Mucosa of descending colon (tissue), 3 donors: ENCODE data around the gene CPNE7. TPM values are rescaled to one million over a fixed set of nuclear protein-coding genes. Genes with fewer than 3 reads are reported as not detected.
A peak's percentile ranks its signal among the peaks of the same experiment; 100 is the strongest.
"Not testable (repeated sequence)": the region's sequence is repeated elsewhere in the genome, so short reads cannot be mapped to it uniquely, and the experiment has no call there.

Source experiments
- ATAC-seq: fragments of 200-7000 bp; cut with Tn5 transposase; one replicate; pipeline ENCODE4 v1.9.1; 2020; ENCODE audit warnings: mild to moderate bottlenecking, moderate library complexity
- DNase-seq, 3 donors: peaks; one replicate each; pipeline ENCODE4 v3.0.0-alpha.2; 2020
- H3K36me3 ChIP-seq: fragments of 200-600 bp; one replicate; pipeline ENCODE4 v1.8.0; 2021; ENCODE audit warnings: low read depth, mild to moderate bottlenecking
- H3K4me1 ChIP-seq: fragments of 200-600 bp; one replicate; pipeline ENCODE4 v1.8.0; 2021; ENCODE audit warnings: low read depth, mild to moderate bottlenecking
- H3K4me3 ChIP-seq: fragments of 200-600 bp; one replicate; pipeline ENCODE4 v1.8.0; 2021; ENCODE audit warnings: mild to moderate bottlenecking
- H3K9me3 ChIP-seq: fragments of 200-600 bp; one replicate; pipeline ENCODE4 v1.8.0; 2021; ENCODE audit warnings: mild to moderate bottlenecking
- CTCF ChIP-seq: fragments of 200-600 bp; IDR thresholded peaks from one replicate; pipeline ENCODE4 v1.8.0; 2022; ENCODE audit warnings: antibody characterized with exemption, mild to moderate bottlenecking
- intact Hi-C, 2 donors: fragments of 100-400 bp; cut with DNase I in 1 of 2; cut with micrococcal nuclease in 1 of 2; formaldehyde crosslinking; loops; one replicate each; pipeline versions ENCODE4 v1.11.0 to v1.11.1; 2022; cut with DNase I, micrococcal nuclease
- total RNA-seq, 3 donors: library from RNA; stranded (reverse); fragmentation: NEBNext Ultra II Directional in 2 of 3; extraction: Animal tissue kit (Norgen Biotek cat#: 25700) in 2 of 3; gene quantifications; one replicate each; pipeline versions ENCODE4 v1.2.1 to v1.2.4, GENCODE V29; 2021 to 2023
- donor health status: DM: no; HTN: no; CAD: no; lungs with moderate emphysema.
- donor health status: DM: no; HTN: no; CAD: no.
- donor health status: DM: no; HTN: yes; CAD: no.

CPNE7 gene
- total RNA-seq, 3 donors from 2014 or later = 0.72 to 2.0 (median 0.79) TPM

- no peak overlapping the region for H3K4me3 ChIP-seq
- DNase-seq = peak; percentile 74 to 81 (median 75)
- peaks cover 39% of the 10 kb centered on the region for H3K4me1 ChIP-seq
- intact Hi-C loops = no loop called here
- no peaks in the 10 kb centered on the region for H3K9me3 ChIP-seq
- TF ChIP-seq CTCF = peak; percentile 37
- peak; percentile 60 for ATAC-seq
- peaks cover 7% of the 10 kb centered on the region for H3K36me3 ChIP-seq
These were observed 9.8 kb upstream of the CPNE7 start for GRCh38 chr16:89565506-89566372.

GRCh38 chr16:89567656-89568594 is 7.6 kb upstream of the CPNE7 start:
- H3K4me1 ChIP-seq = peaks cover 32% of the 10 kb centered on the region
- ATAC-seq (no peak), DNase-seq (no peak)
- H3K9me3 ChIP-seq = no peaks in the 10 kb centered on the region
- no peak overlapping the region for H3K4me3 ChIP-seq
- H3K36me3 ChIP-seq = peaks cover 7% of the 10 kb centered on the region
- intact Hi-C loops = no loop called here
- no peak for TF ChIP-seq CTCF

GRCh38 chr16:89569506-89570341 is 5.8 kb upstream of the CPNE7 start:
- peaks cover 29% of the 10 kb centered on the region for H3K4me1 ChIP-seq
- intact Hi-C loops = no loop called here
- no peak overlapping the region for H3K4me3 ChIP-seq
- DNase-seq (no peak), ATAC-seq (no peak)
- TF ChIP-seq CTCF = no peak
- no peaks in the 10 kb centered on the region for H3K36me3 ChIP-seq
- no peaks in the 10 kb centered on the region for H3K9me3 ChIP-seq

- peaks cover 28% of the 10 kb centered on the region for H3K4me1 ChIP-seq
- no peaks in the 10 kb centered on the region for H3K9me3 ChIP-seq
- no peak for TF ChIP-seq CTCF
- ATAC-seq (no peak), DNase-seq (no peak)
- no peaks in the 10 kb centered on the region for H3K36me3 ChIP-seq
- H3K4me3 ChIP-seq = no peak overlapping the region
- intact Hi-C loops = no loop called here
These were observed 5.1 kb upstream of the CPNE7 start for GRCh38 chr16:89570342-89570923.

- intact Hi-C loops, H3K4me3 ChIP-seq, H3K36me3 ChIP-seq, H3K9me3 ChIP-seq, DNase-seq, ATAC-seq: not testable (repeated sequence)
- H3K4me1 ChIP-seq = peaks cover 24% of the 10 kb centered on the region
These were observed 4.5 kb upstream of the CPNE7 start for GRCh38 chr16:89570983-89571598.
